Neural progenitor cell (in vitro differentiated cells): ENCODE measurements around the gene SYT13.

Source experiments
- EZH2phosphoT487 ChIP-seq: fragments of 200-600 bp; sonication (generic); IDR thresholded peaks from 2 replicates; pipeline ENCODE4 v1.6.1; 2017; ENCODE audit warnings: antibody characterized with exemption
- TF ChIP-seq, protein P1 (sequence below): fragments of 200-600 bp; sonication (generic); IDR thresholded peaks from 2 replicates; pipeline ENCODE4 v1.5.1; 2017; ENCODE audit warnings: antibody characterized with exemption, mild to moderate bottlenecking

DNA sequence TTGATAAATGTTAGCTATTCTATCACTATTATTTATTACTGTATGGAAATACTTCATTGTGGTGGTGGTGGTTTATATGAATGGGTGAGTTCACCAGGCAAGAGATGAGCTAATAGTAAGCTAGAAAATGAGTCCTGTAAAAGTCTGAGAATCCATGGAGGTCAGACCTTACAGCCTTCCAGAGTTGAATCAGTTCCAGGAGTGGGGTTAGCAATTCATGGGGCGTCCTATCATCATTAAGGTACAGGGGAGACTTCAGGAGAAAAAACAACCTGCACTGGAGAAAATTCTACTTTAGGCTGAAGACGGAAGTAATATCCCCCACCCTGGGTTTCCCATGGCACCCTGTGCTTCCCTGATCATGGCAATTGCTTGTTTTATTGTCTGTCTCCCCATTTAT, 6.5 kb downstream of the SYT13 start:
- TF ChIP-seq, protein P1, sequence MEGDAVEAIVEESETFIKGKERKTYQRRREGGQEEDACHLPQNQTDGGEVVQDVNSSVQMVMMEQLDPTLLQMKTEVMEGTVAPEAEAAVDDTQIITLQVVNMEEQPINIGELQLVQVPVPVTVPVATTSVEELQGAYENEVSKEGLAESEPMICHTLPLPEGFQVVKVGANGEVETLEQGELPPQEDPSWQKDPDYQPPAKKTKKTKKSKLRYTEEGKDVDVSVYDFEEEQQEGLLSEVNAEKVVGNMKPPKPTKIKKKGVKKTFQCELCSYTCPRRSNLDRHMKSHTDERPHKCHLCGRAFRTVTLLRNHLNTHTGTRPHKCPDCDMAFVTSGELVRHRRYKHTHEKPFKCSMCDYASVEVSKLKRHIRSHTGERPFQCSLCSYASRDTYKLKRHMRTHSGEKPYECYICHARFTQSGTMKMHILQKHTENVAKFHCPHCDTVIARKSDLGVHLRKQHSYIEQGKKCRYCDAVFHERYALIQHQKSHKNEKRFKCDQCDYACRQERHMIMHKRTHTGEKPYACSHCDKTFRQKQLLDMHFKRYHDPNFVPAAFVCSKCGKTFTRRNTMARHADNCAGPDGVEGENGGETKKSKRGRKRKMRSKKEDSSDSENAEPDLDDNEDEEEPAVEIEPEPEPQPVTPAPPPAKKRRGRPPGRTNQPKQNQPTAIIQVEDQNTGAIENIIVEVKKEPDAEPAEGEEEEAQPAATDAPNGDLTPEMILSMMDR, result no peak
- no peak for TF ChIP-seq EZH2phosphoT487
